GM21717 (cell line): ENCODE data around the gene GRID1.

Source experiments
- ATAC-seq: cut with Tn5 transposase; IDR thresholded peaks from one replicate; pipeline ENCODE4 v1.9.1; 2021; ENCODE audit warnings: mild to moderate bottlenecking, moderate library complexity; ENCODE audit not compliant: unreplicated experiment

Gene GRID1

DNA sequence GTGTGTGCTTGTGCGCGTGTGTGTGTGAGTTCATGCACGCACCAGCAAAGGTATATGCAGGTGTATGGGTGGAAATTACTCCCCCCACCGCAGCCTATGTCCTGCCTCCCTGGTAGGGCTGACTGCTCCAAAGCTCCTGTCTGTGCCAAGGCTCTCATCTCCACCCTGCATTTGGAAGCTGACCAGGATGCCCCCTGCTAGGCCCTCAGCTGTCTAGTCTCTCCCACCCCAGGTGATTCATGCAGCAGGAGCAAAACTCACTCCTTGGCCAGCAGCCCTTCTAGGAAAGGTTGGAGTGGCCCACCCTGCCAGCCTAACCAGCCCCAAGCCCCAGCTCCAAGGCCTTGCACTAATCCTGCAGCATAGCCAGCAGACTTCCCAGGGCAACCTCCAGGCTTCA lies 148.4 kb downstream of the GRID1 start:
- ATAC-seq, result no peak

DNA sequence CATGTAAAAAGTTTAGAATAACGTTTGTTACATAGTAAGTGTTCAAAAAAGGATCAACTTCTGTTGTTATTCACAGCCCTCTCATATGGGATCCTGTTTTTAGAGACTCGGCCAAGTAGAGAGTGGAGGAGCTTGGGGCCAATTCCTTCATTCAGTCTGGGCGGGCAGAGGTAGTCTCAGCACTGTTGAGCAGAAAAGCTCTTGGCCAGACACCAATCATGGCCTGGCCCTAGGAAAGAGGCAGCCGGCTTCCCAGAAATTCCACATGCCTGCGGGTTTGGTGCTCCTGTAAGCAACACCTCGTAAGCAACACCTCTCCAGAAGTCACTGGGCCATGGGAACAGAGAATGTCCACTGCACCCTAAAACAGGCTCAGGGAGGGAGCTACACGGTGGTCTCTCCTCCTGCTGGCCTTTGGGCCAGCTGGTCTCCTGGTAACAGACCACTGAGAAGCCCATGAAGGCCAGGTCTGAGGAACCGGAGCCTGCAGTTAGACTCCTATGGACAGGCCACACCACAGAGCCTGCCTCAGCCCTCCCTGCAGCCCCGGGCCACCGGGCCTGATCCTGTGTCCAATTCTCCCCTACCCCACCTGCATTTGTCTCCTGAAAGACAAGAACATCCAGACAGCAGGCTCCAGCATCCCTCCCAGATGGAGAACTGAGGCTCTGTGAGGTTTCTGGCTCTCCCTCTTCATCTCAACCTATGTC lies 149.1 kb downstream of the GRID1 start:
- no peak for ATAC-seq

DNA sequence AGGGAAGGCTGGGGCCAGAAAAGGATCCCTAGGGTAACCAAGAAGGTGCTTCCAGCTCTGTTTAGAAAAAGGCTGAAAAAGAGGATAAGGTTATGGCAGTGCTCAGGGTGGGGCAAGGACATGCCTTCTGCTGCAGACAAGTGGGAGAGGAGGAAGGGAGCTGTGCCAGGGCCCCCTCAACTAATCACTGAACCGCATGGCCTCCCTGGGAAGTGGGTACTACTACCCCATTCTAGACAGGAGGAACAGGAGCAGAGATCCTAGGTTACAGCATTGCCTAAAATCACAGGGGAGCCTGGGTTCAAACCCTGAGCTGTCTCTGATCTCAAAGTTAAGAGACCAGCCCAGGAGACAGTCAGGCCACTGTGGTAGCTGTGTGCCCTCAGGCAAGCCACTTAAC lies 149.7 kb downstream of the GRID1 start:
- ATAC-seq, result no peak

DNA sequence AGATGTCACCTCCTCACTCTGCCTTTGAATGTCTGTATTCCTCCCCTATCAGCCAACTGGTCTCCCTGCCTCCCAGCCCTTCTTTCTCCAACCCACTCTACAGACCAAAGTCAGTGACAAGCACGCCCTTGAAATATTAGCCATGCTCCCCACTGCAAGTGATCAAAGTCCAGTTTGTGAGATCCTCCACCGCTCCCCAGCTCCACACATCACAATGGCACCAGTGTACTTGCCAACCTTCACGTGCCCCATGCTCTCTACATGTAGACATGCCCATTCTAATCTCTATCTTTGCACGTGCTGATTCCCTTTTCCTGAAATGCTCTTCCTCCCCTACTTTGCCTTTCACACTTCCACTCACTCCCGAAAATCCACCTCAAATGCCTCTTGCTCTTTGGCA lies 150.9 kb downstream of the GRID1 start:
- no peak for ATAC-seq

DNA sequence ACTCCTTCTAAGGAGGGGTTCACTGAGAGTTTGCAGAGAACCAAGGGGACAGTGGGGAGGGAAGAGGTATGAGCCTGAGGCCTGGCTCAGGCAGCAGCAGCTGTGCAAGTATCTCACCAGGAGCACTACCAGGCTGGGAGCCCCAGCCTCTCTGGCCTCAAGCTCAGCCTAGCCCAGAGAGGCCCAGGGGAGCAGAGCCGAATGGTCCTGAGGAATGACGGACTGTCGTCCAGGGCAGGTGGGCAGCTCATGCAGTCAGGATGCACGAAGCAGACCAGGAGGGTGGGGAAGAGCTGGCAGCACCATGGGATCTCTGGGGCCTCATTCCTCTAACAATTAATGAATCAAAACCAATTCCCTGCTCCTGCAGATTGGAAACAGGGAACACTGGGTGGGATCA lies 151.5 kb downstream of the GRID1 start:
- no peak for ATAC-seq

DNA sequence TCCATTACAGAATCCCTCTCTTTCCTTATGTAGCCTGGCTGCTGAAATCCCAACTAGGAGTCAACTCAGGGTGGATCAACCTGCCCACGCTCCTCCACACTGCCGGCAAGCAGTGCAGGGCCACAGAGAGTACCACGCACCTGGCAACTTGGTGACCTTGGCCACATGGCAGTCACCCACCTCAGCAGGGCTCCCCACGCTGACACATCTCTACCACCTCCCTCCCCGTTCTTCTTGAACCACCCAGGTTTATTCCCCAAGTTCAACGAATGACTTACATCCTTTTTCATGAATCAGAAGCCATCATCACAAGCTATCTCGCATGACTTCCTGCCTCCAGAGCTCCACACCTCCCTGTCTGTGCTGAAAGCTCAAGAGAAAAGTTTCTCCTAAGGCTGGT lies 153.4 kb downstream of the GRID1 start:
- no peak for ATAC-seq

DNA sequence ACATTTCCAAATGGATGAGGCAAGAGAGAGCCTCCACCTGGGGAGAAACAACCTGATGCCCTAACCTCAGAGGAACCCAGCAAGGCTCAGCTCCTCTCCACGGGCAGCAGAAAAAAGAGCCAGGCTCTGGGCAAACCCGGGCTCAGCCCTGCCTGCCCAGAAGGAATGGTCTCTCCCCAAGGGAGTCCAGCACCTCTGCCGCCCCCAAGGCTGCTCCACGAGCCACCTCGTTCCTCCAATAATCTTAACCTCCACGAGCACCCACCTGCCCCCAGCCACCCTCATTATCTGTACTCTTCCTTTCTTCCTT lies 154.2 kb downstream of the GRID1 start:
- ATAC-seq, result no peak

DNA sequence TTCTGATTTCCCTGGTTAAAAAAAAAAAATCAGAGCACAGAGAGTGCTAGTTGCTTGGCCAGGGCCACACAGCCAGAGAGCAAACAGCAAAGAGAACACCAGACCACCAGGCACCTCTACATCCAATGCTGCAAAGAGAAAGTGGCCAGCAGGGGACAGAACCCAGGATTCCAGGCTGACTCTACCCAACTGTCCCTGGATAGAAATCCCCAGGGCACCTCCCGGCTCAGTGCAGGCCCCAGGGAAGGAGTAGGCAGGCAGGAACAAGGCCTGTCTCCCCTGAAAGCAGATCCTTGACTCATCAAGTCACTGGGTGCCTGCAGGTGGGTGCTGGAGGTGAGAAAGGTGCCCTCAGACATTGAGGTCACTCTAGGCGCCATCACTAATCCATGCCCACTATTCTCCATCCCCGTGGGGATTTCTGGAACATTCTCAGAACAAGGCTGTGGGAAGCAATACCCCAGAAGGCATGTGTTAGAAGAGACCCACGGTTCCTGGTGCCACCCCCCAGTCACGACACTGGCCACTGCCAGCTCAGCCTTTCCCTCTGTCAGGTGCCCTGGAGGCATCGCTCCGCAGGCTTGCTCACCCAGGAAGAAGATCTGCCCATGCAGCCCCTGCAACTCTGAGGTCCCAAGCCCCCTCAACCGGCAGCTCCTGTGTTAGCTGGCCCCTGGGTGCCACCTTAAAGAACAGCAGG lies 154.8 kb downstream of the GRID1 start:
- ATAC-seq, result no peak

DNA sequence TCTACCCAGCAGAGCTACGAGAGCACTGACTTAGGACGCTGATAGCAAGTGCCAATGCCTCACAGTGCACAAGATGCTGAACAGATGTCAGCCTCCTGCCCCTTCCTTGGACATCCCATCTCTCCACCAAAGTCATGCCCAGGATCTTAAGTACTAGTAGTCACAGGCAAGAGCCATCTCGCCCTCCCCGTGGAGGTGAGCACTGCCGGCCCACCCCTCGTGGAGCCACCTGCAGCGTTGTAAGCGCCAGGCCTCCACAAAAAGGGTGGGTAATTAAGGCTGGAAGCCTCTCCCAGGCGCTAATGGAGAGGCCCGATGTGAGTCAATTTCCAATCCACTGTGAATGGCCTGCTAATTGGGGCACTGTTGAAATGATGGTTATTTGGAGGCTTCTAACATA lies 156.2 kb downstream of the GRID1 start:
- ATAC-seq, result no peak

DNA sequence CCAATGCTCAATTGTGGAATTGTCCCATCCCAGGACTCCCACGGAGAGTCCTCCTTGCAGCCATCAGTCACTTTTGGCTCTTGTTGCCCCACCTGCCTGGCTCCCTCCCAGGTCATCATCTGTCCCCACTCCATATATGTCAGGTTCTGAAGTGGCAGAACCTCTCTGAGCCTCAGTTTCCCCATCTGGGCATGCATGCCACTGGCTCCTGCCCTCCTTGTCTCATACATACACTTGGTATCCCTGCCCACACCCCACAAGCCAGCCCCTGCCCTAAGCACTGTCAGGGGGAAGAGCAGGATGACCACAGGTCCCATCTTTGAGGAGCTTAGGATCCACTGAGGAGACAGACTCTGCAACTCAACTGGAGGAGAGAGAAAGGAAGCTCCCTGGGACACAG lies 156.9 kb downstream of the GRID1 start:
- ATAC-seq, result no peak

DNA sequence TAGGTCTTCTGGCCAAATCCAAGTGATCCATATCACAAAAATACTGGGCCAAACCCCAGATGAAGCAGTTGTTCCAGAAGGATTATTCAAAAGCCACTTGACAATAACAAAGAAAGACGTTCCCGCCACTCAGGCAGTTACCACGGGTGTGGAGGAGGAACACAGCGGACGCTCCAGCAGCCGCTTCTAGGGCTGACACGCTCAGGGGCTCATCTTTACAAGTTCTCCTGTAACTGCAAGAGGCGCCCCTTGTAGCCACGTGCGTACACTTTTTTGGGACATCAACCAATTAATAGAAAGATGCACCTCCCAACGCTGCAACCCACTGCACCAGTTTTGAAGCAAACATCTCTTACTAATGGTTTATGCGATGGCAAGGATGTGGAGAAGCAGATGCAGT lies 159.4 kb downstream of the GRID1 start:
- no peak for ATAC-seq

DNA sequence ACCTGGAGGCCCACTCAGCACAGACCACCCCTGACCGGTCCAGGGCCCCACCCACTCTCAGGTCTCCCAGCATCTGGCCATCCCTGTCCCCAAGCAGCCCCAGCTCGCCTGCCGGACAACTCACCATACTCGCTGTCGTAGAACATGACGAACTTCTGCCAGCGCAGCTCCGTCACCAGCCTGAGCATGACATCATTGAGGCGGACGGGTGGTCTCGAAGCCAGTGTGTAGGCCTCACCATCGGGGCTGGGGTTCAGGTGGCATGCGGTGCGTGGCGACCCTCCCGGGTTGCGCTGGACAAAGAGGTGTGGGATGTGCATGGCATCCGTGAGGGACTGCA lies 160.4 kb downstream of the GRID1 start:
- ATAC-seq, result no peak

DNA sequence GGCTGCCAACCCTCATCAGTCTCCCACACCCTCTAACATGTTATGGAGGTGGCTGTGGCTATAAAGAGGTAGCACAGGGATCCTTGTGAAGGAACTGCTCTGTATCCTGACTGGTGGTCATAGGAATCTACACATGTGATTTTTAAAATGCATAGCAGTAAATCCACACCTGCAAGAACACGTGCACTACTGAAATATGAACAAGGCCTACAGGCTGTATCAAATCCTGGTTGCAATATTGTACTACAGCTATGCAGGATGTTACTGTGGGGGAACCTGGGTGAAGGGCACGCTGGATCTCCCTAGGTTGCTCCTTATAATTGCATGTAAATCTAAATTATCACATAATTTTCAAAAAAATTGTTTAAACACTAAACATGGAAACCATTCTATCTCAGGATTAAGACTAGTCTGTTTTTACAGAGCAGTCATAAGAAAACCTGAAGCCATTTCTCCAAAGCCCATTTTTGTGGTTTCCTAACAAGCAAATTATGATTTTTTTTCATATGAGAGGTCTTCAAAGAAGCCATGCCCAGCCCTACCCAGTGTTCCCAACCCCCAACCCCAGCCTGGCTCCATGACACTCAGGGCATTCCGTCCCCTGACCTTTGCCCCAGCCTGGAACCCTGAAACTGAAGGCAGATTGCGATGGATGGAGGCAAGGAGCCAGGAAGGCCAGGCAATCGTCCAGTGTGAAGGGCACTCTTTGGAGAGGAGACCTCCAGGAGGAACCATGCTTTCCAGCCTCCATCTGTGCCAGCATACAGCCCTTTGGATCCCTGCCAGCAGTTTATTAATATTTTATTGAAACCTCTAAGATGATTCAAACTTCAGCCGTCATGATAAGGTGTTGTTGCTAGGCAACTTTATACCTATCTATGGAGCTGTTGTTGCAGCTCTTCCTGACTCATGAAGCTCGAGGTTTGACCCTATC lies 161.0 kb downstream of the GRID1 start:
- no peak for ATAC-seq

DNA sequence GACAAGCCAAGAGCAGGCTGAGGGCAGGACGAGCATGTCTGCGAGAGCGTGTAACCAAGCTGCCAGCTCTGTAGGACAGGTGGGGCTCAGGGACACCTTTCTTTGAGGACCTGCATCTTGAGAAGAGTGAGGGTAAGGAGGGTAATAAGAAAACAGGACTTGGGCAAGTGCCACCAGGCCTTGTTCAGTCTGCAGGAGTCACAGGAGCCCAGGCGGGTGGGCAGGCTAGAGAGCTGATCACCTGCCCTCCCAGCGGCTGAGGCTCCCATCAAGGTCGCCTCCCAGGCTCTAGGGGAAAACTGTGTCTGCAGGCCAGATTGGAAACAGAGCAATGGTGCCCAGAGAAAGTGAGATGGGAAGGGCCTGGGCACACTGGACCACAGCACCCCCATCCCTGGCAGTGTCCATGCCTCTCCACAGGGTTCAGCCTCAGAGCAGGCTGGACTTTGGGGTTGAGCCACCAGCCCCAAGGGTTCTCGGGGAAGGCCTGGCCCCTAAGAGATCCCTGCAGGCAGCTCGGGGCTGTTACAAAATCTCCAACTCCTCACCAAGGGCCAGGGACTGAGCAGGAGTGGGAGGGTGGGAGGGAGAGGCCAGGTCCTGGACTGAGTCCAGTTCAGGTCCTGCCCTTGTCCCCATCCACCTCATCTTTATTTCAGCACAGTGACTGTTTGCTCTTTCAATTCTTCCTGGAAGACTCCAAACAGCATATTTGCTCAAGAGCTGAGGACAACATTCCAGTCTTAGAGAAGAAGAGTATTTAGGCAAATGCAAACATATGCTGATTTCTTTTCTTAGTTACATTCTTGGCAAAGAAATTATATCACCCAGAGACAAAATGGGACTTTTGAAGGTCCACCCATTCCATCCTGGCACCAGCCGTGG lies 161.9 kb downstream of the GRID1 start:
- ATAC-seq, result no peak

DNA sequence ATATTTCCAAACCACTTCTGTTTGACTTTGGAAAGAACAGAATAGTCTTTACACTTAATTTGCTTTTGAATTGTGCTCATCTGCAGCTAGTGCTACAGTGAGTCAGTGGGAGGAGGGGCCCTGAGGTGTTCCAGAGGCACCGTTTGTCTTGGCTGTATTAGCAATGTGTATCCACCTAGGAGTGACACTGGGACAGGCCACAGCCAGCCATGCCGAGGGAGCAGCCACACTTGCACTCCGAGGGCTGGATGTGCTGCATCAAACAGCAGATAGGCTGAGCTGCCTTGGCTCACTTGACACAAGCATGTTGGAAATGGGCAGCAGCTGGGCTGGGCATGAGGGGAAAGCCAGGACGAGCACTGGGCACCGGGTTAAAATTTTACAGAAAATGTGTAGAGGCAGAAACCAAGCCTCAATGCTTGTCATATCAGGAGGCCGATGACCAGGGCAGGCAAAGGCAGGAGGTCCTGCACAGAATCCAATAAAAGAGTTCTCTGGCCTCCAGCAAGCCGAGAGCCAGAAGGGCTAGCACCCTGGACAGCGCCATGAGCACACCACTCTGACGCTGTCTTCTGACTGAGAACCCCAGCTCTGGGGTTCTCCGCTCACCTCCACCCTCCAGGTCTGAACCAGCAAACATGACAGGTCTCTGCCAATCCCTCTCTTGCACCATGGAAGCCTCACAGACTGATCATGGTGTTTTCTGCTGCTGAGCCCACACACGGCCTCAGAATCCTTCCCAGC lies 163.3 kb downstream of the GRID1 start:
- no peak for ATAC-seq

DNA sequence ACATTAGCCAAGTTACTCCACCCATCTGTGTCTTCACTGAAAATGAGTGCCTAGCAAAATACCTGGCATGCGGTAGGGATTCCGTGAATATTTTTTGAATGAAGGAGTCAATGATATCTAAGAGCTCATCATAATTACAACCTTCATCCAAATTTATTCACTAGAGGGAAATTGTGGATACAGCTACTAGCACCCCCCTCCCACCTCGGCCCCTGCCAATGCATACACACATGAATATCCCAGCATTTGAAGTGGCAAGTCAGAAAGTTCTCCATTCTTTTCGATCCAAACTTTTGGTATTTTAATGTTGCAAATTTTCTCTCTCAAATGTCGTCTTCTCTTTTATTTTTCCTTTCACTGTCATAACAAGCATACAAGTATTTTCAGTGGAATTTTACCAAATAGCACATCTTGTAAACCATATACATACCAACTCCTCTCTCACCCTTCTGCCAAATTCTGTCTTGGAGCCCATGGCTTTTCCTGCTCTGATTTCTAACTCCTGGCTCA lies 164.3 kb downstream of the GRID1 start:
- ATAC-seq, result no peak

DNA sequence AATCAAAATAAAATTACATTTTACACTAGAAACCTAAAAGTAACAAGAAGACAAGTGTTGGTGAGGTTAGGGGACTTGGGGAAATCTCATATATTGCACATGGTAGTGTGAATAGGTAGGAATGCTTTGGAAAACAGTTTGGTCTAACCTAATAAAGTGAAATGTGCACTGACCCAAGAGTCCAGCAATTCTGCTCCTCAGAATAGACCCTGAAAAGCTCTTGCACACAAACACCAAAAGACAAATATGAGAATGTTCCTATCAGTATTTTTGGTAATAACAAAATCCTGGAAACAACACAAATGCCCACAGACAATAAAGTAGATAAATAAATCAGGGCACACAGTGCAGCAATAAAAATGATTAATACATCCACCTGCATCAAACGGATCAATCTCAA lies 165.7 kb downstream of the GRID1 start:
- no peak for ATAC-seq

DNA sequence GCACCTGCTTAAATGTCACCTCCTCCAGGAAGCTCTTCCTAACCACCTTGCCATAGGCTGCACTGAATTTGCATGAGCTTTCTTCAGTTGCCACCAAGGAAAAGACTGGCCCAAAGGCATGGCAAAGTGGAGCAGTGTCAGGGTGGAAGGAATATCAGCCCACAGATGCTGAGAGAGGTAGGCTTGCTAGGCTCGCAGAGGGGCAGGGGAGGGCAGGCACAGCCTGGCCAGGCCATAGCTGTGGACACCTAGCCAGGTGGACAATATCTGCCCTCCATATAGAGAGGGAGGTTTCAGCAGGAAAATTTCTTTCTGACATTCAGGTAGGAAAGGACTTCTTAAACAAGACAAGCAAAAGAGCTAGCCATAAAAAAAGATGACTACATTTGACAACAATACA lies 166.3 kb downstream of the GRID1 start:
- no peak for ATAC-seq

DNA sequence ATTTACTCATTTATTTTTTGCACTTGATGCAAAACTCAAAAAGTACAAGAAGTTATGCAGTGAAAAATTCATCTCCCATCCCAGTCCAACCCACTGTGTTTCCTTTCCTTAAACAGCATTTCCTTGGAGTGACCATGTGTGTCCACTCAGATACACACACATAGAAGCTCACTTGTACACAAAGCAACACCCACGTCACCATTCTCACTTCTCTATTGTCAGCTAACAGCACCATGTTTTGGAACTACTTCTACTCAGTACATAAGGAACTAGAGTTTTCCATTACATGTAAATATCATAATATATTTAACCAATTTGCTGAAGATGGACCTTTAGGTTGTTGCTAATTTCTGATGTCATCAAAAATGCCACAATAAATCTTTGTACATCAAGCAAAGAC lies 167.6 kb downstream of the GRID1 start:
- no peak for ATAC-seq

DNA sequence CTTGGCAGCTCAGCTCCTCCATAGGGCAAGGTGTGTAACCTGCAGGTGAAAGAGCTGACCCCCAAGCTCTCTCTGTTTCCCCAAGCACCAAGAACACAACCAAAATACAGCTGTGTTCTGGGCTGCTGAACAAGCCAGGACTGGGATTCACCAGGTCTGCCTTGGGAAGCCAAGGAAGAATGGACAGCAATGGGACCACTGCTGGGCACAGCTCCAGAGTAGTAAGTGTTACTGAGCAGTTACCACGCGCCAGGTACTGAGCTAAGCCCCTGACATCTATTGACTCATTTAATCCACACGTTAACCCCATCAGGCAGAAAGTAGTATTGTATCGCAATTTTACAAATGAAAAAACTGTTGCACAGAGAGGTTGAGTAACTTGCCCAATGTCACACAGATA lies 168.3 kb downstream of the GRID1 start:
- no peak for ATAC-seq
